ENCODE measurements around the gene EDC3. TPM values are rescaled to one million over a fixed set of nuclear protein-coding genes. Genes with fewer than 3 reads are reported as not detected.

EDC3 gene
- total and polyA plus RNA-seq, 2 experiments from 2014 or later, result 13.8 to 26.5 TPM

GRCh38 chr15:74622758-74623157 is 73.1 kb downstream of the EDC3 start:
- H2AFZ ChIP-seq, result no peak overlapping the region
- Mint-ChIP-seq H3K36me3 (ENCODE audit: low read depth) (peaks cover 83% of the 10 kb centered on the region), H3K27me3 (ENCODE audit: insufficient read depth, low read depth, poor library complexity) (peaks cover 22% of the 10 kb centered on the region), H3K27ac (no peak overlapping the region), H3K4me1 (peaks cover 14% of the 10 kb centered on the region), H3K4me3 (no peak overlapping the region), H3K9me3 (no peaks in the 10 kb centered on the region; the same call in 2 of the 3 replicates)
- H3K79me2 ChIP-seq (replicated peaks; ENCODE audit: insufficient read depth), result peaks cover 16% of the 10 kb centered on the region
- no peak overlapping the region for H3K27ac ChIP-seq (ENCODE audit: low read depth)
- peaks cover 18% of the 10 kb centered on the region; the same call in 1 of the 2 replicates for H3F3A ChIP-seq (replicated peaks; ENCODE audit: low read depth)
- no peak overlapping the region for H3K4me2 ChIP-seq
- no peak for ATAC-seq
- DNase-seq (ENCODE audit: low spot score), result no peak
- H3K9me2 ChIP-seq (ENCODE audit: insufficient read depth), result no peaks in the 10 kb centered on the region
- H3K4me1 ChIP-seq (ENCODE audit: insufficient read depth), result no peaks in the 10 kb centered on the region
- H3K4me3 ChIP-seq, result no peak overlapping the region
- peaks cover 15% of the 10 kb centered on the region; the same call in 1 of the 2 replicates for H3K36me3 ChIP-seq (ENCODE audit: insufficient read depth)
- TF ChIP-seq REST (IDR thresholded peaks at IDR 0.05; ENCODE audit: unreplicated experiment) (no peak), CTCF (conservative IDR thresholded peaks at IDR 0.05; ENCODE audit: low read depth in 2 of 2) (no peak), EZH2phosphoT487 (IDR thresholded peaks at IDR 0.05; ENCODE audit: unreplicated experiment) (no peak), ZNF331 (CRISPR knock-in tag; IDR thresholded peaks at IDR 0.05; ENCODE audit: low read depth) (no peak), NANOG (IDR thresholded peaks at IDR 0.05; ENCODE audit: borderline replicate concordance) (no peak), POLR2AphosphoS5 (IDR thresholded peaks at IDR 0.05; ENCODE audit: low read depth) (no peak), ZNF114 (CRISPR knock-in tag; IDR thresholded peaks at IDR 0.05) (no peak), ETS1 (IDR thresholded peaks at IDR 0.05) (no peak), EZH2 (IDR thresholded peaks at IDR 0.05; ENCODE audit: low read depth, unreplicated experiment) (no peak), CREB1 (CRISPR knock-in tag; IDR thresholded peaks at IDR 0.05; ENCODE audit: low read depth) (no peak), ZNF462 (CRISPR knock-in tag; IDR thresholded peaks at IDR 0.05) (no peak), STAT1 (IDR thresholded peaks at IDR 0.05; ENCODE audit: unreplicated experiment) (no peak), JUNB (IDR thresholded peaks at IDR 0.05; ENCODE audit: unreplicated experiment) (no peak)
- H4K20me1 ChIP-seq (replicated peaks; ENCODE audit: insufficient read depth), result peaks cover 20% of the 10 kb centered on the region
- no peaks in the 10 kb centered on the region for H3K27me3 ChIP-seq (ENCODE audit: insufficient read depth)

All from GM23338 (cell line).